ENCODE measurements around the gene SLC9A3.

GRCh38 chr5:422323-423232 lies 101.7 kb downstream of the SLC9A3 start:
- TF ChIP-seq CTCF (IDR thresholded peaks at IDR 0.05) (no peak), POLR2A (IDR thresholded peaks at IDR 0.05) (no peak), EP300 (IDR thresholded peaks at IDR 0.05) (no peak)
